Activated CD4-positive, alpha-beta T cell treated with anti-CD3 and anti-CD28 coated beads, Interleukin-2, amount 10 ng/mL, durations not matched to agents 24 days and 14 days (primary cell): Measurements from ENCODE around the gene MBP. TPM values are rescaled to one million over a fixed set of nuclear protein-coding genes. Genes with fewer than 3 reads are reported as not detected.

Source experiments
- DNase-seq: peaks from one replicate; pipeline ENCODE4 v3.0.0; 2022
- H3K27ac Mint-ChIP-seq: one replicate; pipeline ENCODE4 v1.8.0; 2022; ENCODE audit warnings: mild to moderate bottlenecking, mixed read lengths
- H3K27me3 Mint-ChIP-seq: one replicate; pipeline ENCODE4 v1.8.0; 2022; ENCODE audit warnings: mixed read lengths
- H3K36me3 Mint-ChIP-seq: one replicate; pipeline ENCODE4 v1.8.0; 2022; ENCODE audit warnings: low read depth, mild to moderate bottlenecking, mixed read lengths
- H3K4me1 Mint-ChIP-seq: one replicate; pipeline ENCODE4 v1.8.0; 2021; ENCODE audit warnings: mixed read lengths
- H3K4me3 Mint-ChIP-seq: one replicate; pipeline ENCODE4 v1.8.0; 2022; ENCODE audit warnings: mild to moderate bottlenecking, moderate library complexity, mixed read lengths
- H3K9me3 Mint-ChIP-seq: one replicate; pipeline ENCODE4 v1.8.0; 2021; ENCODE audit warnings: mixed read lengths
- intact Hi-C: fragments of 100-400 bp; cut with micrococcal nuclease; formaldehyde crosslinking; loops from one replicate; pipeline ENCODE4 v1.15.1; 2023
- total RNA-seq: library from RNA; stranded (reverse); gene quantifications from 2 replicates; pipeline ENCODE4 v1.2.3, GENCODE V29; 2022

MBP gene
- total RNA-seq, 1 donor from 2014 or later, result 63.1 TPM

GRCh38 chr18:77077941-77078689, 54.5 kb downstream of the MBP start:
- peaks cover 62% of the 10 kb centered on the region for H3K4me1 Mint-ChIP-seq
- H3K4me3 Mint-ChIP-seq, result no peak overlapping the region
- H3K27me3 Mint-ChIP-seq, result no peaks in the 10 kb centered on the region
- H3K36me3 Mint-ChIP-seq, result peaks cover 36% of the 10 kb centered on the region
- no peak for DNase-seq
- H3K27ac Mint-ChIP-seq, result peak overlapping the region; percentile 34
- no peaks in the 10 kb centered on the region for H3K9me3 Mint-ChIP-seq
- intact Hi-C loops, result no loop called here

- intact Hi-C loops, result no loop called here
- no peaks in the 10 kb centered on the region for H3K9me3 Mint-ChIP-seq
- no peak for DNase-seq
- peaks cover 62% of the 10 kb centered on the region for H3K4me1 Mint-ChIP-seq
- H3K27ac Mint-ChIP-seq, result no peak overlapping the region
- no peak overlapping the region for H3K4me3 Mint-ChIP-seq
- H3K36me3 Mint-ChIP-seq, result peaks cover 36% of the 10 kb centered on the region
- no peaks in the 10 kb centered on the region for H3K27me3 Mint-ChIP-seq
These were observed 55.2 kb downstream of the MBP start for GRCh38 chr18:77077401-77077800.

DNA sequence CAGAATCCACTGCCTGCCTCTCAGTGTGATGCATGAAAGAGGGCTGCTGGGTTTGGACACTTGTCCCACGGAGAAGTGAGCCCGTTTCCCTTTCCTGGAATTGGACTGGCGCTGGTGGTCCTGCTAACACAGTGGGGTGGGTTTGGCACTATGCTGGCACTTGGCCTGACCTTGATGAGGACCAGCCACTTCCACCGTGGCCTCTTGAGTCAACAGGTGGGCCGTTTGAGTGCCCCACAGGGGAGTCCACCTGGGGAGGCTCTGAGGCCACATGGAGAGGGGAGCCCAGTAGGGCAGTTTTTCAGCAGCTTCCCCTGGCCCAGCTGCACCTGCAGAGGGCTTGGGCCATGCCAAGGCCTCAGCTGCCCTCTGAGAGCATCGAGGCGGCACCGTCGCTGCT, 56.5 kb downstream of the MBP start:
- DNase-seq, result no peak
- peaks cover 36% of the 10 kb centered on the region for H3K36me3 Mint-ChIP-seq
- peaks cover 64% of the 10 kb centered on the region for H3K4me1 Mint-ChIP-seq
- no peaks in the 10 kb centered on the region for H3K9me3 Mint-ChIP-seq
- H3K27ac Mint-ChIP-seq, result no peak overlapping the region
- intact Hi-C loops, result no loop called here
- H3K27me3 Mint-ChIP-seq, result no peaks in the 10 kb centered on the region
- H3K4me3 Mint-ChIP-seq, result no peak overlapping the region

DNA sequence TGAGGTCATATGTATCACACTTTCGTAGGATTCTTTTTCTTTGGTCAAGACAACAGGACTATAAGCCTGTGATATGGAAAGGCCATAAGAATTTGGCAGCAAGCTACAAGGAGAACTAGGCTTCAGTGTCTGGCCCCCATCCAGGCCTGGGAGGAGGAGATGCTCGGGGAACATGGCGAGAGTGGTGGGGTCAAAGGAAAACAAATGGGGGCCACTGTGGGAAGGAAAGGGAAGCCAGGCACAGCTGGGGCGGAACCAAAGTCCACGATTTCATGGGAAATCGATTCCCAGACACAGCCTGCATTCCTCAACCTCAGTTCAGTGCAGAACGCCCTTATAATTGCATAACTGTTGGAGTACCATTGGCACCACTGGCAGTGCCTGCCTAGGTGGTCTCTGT, 58.2 kb downstream of the MBP start:
- no peak for DNase-seq
- intact Hi-C loops, result no loop called here

GRCh38 chr18:77073336-77074093, 59.1 kb downstream of the MBP start:
- H3K4me1 Mint-ChIP-seq, result peaks cover 78% of the 10 kb centered on the region
- H3K36me3 Mint-ChIP-seq, result peaks cover 45% of the 10 kb centered on the region
- no peaks in the 10 kb centered on the region for H3K9me3 Mint-ChIP-seq
- intact Hi-C loops, result no loop called here
- peak; percentile 57 for DNase-seq
- H3K4me3 Mint-ChIP-seq, result no peak overlapping the region
- H3K27me3 Mint-ChIP-seq, result no peaks in the 10 kb centered on the region
- peak overlapping the region; percentile 73 for H3K27ac Mint-ChIP-seq

More for the DNA sequence above, 58.2 kb downstream of the MBP start:
- Mint-ChIP-seq H3K27me3 (no peaks in the 10 kb centered on the region), H3K9me3 (no peaks in the 10 kb centered on the region), H3K27ac (peak overlapping the region; percentile 73), H3K4me1 (peaks cover 72% of the 10 kb centered on the region), H3K4me3 (no peak overlapping the region), H3K36me3 (peaks cover 45% of the 10 kb centered on the region)

DNA sequence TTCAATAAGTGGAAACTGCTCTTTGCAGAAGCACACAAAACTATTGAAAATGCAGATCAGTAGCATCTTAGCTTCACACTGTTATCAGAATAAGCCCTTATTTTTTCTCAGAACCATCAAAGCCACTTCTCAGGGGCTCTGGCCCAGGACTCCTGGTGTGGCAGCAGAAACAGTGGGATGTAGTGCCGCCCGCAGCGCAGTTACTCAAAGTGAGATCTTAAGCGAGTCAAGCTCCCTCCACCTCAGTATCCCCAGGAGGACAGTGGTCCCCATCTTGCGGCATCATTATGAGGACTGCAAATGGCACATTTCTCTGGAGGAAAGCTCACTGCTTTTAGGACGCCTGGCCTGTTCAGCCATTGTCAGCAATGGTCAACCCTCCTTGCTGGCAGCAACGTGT, 60.0 kb downstream of the MBP start:
- peak; percentile 55 for DNase-seq
- Mint-ChIP-seq H3K9me3 (no peaks in the 10 kb centered on the region), H3K27me3 (no peaks in the 10 kb centered on the region), H3K27ac (peak overlapping the region; percentile 97), H3K4me3 (no peak overlapping the region), H3K36me3 (peaks cover 39% of the 10 kb centered on the region), H3K4me1 (peaks cover 81% of the 10 kb centered on the region)
- intact Hi-C loops, result no loop called here

DNA sequence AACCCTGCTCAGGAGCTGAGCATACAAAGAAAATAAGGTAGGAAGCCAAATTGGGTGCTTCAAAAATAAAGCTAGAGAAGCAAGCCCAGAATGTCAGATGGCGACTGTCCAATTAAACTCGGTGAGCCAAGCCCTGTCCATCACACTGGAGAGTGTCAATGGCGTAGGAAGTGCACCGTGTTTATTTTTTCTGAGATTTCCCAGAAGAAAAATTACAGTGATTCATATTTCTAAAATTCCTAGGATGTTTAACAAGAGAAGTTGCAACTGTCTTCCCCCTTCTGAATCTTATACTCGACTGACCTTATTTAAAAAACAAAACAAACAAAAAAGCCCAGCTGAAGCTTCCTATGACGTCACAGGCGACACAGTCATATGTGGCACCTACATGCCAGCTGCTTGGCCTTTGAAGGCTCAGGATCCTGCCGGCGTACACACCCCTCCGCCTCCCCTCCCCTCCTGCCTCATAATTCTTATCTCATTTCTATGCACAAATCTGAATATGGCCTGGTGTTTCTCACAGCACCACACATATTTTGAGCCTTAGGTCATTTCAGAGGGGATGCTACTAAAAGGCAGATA, 60.8 kb downstream of the MBP start:
- peak; percentile 82 for DNase-seq
- intact Hi-C loops, result no loop called here
- no peaks in the 10 kb centered on the region for H3K9me3 Mint-ChIP-seq
- peaks cover 40% of the 10 kb centered on the region for H3K36me3 Mint-ChIP-seq
- peak overlapping the region; percentile 6 for H3K4me3 Mint-ChIP-seq
- no peaks in the 10 kb centered on the region for H3K27me3 Mint-ChIP-seq
- H3K4me1 Mint-ChIP-seq, result peaks cover 88% of the 10 kb centered on the region
- H3K27ac Mint-ChIP-seq, result peak overlapping the region; percentile 97

- Mint-ChIP-seq H3K4me1 (peaks cover 93% of the 10 kb centered on the region), H3K9me3 (no peaks in the 10 kb centered on the region), H3K36me3 (peaks cover 42% of the 10 kb centered on the region), H3K27ac (peak overlapping the region; percentile 97), H3K4me3 (peak overlapping the region; percentile 19), H3K27me3 (no peaks in the 10 kb centered on the region)
- no peak for DNase-seq
- intact Hi-C loops, result no loop called here
These were observed 61.5 kb downstream of the MBP start for GRCh38 chr18:77071061-77071460.

- DNase-seq, result no peak
- no peaks in the 10 kb centered on the region for H3K9me3 Mint-ChIP-seq
- H3K27ac Mint-ChIP-seq, result peak overlapping the region; percentile 97
- H3K36me3 Mint-ChIP-seq, result peaks cover 45% of the 10 kb centered on the region
- intact Hi-C loops, result loop anchor here (1.0 kb wide), 1 partner anchor 8 kb away; no protein-coding TSS in a partner anchor
- peak overlapping the region; percentile 19 for H3K4me3 Mint-ChIP-seq
- H3K4me1 Mint-ChIP-seq, result peaks cover 96% of the 10 kb centered on the region
- H3K27me3 Mint-ChIP-seq, result no peaks in the 10 kb centered on the region
These were observed 62.0 kb downstream of the MBP start for GRCh38 chr18:77070627-77071026.

GRCh38 chr18:77069931-77070330, 62.7 kb downstream of the MBP start:
- Mint-ChIP-seq H3K9me3 (no peaks in the 10 kb centered on the region), H3K36me3 (peaks cover 46% of the 10 kb centered on the region), H3K27me3 (no peaks in the 10 kb centered on the region), H3K4me3 (peak overlapping the region; percentile 71), H3K27ac (peak overlapping the region; percentile 97), H3K4me1 (peaks cover 96% of the 10 kb centered on the region)
- DNase-seq, result peak; percentile 72
- intact Hi-C loops, result loop anchor here (1.0 kb wide), 1 partner anchor 8 kb away; no protein-coding TSS in a partner anchor

DNA sequence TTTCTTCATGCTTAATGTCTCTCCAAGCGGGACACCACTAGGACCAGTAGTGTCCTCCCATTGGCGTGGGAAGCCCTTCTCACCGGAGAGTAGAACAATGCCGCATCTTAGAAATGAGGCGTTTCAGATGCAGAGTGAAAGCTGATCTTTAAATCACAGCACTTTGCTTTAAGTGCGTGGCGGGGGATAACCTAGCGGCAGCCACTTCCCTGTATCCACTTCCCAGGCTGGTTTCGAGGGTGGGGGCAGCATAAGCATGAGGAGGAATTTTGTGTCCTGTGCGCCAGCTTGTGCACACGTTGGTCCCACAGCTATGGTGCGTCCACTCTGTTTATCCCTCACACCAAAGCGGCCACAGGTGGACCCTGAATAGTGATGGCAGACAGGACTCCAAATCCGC, 63.1 kb downstream of the MBP start:
- DNase-seq, result no peak
- Mint-ChIP-seq H3K27ac (peak overlapping the region; percentile 97), H3K9me3 (no peaks in the 10 kb centered on the region), H3K4me3 (peak overlapping the region; percentile 71), H3K27me3 (no peaks in the 10 kb centered on the region), H3K36me3 (peaks cover 50% of the 10 kb centered on the region), H3K4me1 (peaks cover 98% of the 10 kb centered on the region)
- intact Hi-C loops, result no loop called here

DNA sequence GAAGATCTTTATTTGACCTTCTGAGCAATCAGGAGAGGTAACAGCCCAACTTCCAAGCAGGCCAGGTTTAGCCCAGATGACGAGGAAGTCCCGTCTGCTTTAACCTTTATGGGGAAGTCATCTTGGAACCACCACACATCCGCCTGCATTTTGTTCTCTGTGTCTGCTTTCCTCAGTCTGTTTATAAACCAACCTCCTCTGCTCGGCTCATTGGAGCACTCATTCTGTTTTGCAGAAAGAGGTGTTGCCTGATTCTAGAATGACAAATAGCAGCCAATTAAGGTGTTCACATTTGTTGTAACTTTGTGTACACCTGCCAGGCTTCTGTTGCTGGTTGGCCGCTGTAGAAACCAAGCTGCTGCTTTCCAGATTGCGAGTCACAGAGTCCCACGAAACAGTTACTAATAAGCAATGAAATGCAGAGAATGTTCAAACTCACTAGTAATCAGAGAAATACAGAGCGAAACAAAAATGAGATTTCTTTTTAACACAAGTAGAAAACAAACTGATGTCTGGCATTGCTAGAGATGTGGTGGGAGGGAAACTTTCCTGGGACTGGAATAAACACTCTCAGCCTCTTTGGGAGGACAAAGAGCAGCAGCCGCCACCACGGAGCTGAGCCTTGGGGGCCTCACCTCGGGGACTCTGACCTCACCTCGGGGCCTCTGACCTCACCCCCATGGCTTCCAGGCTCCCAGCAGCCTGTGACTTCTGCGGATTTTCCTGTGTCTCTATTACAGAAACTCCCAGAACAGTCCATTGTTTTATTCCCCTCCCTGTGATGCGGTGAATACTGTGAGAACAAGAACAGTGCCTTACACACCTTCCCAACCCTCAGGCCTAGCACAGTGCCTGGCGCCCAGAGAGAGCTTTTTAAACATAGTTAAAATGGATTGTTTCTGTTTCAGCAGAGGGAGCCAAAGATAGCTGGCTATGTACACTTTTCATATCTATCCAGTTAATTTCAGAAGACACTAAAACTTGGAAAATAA, 64.0 kb downstream of the MBP start:
- DNase-seq, result peak; percentile 81
- intact Hi-C loops, result no loop called here
- Mint-ChIP-seq H3K9me3 (no peaks in the 10 kb centered on the region), H3K36me3 (peaks cover 55% of the 10 kb centered on the region), H3K4me3 (peak overlapping the region; percentile 66), H3K4me1 (peaks cover 98% of the 10 kb centered on the region), H3K27ac (peak overlapping the region; percentile 97), H3K27me3 (no peaks in the 10 kb centered on the region)
